HG02588 (cell line): Measurements from ENCODE around the gene PRIM2.
"Not testable (repeated sequence)": the region's sequence is repeated elsewhere in the genome, so short reads cannot be mapped to it uniquely, and the experiment has no call there.

ENCODE experiments used
- ATAC-seq: cut with Tn5 transposase; IDR thresholded peaks from one replicate; pipeline ENCODE4 v1.9.1; 2021; ENCODE audit warnings: mild to moderate bottlenecking, moderate library complexity; ENCODE audit not compliant: unreplicated experiment

PRIM2 gene, protein sequence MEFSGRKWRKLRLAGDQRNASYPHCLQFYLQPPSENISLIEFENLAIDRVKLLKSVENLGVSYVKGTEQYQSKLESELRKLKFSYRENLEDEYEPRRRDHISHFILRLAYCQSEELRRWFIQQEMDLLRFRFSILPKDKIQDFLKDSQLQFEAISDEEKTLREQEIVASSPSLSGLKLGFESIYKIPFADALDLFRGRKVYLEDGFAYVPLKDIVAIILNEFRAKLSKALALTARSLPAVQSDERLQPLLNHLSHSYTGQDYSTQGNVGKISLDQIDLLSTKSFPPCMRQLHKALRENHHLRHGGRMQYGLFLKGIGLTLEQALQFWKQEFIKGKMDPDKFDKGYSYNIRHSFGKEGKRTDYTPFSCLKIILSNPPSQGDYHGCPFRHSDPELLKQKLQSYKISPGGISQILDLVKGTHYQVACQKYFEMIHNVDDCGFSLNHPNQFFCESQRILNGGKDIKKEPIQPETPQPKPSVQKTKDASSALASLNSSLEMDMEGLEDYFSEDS

DNA sequence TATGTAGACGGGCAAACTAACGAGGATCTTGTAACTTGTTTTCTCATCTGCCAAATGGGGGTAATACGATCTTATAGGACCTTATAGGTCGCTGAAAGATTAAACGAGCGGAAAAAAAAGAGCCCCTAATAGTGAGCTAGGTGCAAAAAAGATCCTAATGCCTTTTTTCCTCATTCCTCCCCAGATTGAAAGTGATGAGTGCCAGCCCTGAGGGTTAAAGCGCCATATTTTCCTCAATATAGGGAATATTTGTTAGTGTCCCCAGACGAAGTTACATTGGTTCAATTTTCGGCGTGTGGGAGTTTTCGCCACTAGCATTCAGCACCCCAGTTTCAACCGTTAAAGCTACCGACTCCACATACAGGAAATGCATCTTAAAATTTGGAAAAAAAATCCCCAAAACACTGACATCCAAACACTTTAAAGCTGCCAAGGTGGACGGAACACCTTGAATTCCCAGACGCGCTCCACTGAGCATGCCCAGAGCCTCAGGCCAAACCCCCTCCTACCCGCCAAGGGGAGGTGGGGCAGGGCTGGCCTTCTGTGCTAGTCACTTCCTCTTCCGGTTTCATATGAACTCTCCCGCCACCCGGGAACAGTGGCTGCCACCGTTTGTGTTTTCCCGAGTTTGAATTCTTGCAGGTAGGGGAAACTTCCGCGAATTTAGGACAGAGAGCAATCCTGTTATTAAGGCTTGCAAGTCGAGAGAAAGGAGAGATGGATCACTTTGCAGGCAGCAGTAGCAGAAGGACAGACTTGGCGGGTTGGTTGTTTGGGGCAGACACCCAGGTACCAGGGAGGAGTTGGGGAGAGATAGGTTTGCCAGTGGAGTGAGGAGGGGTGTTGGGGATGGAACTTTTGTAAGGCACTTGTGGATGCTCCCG lies at the start of gene PRIM2:
Gene PRIM2 (plus strand): TSS at position 571 of the 884 bp plus-strand sequence. CDS start 816 bp downstream, outside the sequence.
- peak; percentile 88 for ATAC-seq

DNA sequence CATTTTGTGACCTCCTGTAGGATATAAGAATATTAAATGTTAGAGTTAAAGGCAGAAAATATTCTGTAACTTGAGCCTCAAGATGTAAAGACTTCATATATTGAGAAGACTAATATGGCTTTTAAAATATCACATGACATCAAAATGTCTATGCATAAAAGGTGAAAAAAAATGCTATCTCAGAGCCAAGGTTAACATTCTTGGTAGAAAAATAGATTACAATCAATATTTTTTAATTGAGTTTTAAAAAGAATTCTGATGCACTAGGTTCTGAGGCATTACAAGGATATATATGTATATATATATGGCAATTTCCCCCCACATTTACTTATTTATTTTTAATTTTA lies 49.2 kb upstream of the PRIM2 start:
- ATAC-seq = no peak

DNA sequence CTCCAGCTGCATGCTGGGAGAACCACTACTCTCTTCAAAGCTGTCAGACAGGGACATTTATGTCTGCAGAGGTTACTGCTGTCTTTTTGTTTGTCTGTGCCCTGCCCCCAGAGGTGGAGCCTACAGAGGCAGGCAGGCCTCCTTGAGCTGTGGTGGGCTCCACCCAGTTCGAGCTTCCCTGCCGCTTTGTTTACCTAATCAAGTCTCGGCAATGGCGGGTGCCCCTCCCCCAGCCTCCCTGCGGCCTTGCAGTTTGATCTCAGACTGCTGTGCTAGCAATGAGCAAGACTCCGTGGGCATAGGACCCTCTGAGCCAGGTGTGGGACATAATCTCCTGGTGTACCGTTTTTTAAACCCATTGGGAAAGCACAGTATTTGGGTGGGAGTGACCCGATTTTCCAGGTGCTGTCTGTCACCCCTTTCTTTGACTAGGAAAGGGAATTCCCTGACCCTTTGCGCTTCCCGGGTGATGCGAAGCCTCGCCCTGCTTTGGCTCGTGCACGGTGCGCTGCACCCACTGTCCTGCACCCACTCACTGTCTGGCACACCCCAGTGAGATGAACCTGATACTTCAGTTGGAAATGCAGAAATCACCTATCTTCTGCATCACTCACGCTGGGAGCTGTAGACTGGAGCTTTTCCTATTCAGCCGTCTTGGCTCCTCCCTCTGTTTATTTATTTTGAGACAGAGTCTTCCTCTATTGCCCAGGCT lies 43.2 kb upstream of the PRIM2 start:
- ATAC-seq = not testable (repeated sequence)

DNA sequence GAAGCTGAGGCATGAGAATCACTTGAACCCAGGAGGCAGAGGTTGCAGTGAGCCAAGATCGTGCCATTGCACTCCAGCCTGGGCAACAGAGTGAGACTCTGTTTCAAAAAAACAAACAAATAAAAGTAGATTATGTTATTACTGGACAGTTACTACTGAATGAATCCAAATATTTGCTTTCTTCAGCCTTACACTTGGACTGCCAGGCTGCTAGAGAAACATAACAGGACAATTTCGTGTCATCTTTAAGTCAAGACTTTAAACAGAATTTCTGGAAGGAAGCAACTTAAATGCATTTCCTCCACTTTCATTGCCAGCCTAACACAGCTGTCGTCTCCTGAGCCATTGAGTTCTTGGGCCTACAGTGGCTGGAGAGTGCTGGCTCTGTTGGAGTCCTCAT lies 42.0 kb upstream of the PRIM2 start:
- no peak for ATAC-seq

DNA sequence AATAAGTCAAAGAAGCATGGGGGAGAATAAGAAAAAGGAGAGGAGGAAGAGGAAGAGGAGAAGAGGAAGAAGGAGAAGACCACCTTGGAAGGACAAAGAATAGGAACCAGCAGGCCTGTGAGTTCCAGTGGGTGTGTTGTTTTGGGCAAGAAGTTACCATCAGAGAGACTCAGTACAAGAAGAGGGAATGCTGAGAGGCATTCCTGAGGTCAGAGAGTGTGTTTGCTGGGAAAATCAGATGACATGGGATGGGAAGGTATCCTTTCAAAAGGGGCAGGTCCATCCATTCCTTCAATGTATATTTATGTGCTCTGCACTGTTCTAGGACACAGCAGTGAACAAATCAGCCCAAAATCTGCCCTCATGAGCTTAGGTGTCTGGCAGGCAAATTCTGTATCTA lies 40.5 kb upstream of the PRIM2 start:
- no peak for ATAC-seq

DNA sequence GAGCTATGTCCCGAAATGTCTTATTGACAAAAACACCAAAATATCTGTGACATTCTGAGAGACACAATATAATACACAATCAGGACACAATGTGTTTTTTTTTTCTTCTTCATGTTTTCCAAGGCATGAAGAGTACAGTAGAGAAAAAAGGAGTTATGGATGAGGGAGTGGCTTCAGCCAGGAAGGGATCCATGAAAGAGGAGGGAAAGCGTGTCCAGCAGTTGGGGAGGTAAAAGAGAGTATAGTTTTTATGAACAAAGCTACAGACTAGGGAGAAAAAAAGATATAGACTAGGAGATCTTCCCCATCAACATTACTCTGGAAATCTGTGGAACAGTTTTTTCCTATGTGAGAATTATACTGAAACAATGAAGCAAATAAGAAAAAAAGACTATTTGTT lies 38.9 kb upstream of the PRIM2 start:
- ATAC-seq = no peak

DNA sequence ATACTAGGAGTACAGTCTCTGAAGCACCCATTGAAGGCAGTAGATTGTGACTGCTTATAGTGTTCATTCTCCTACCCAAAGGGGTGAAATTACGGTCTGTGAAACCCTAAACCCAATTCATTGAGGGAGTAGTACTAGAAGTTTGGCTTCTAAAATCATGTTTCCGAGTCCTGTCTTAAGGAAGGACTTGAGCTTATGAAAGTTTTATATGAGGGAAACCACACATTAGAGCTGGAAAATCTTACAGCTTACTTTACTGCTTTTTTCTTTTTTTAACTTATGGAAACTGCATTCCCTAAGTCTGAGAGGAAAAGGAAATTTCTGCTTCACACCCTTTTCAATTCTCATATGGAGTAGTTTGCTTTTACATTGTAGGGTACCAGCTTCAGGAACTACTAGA lies 38.4 kb upstream of the PRIM2 start:
- ATAC-seq = no peak

DNA sequence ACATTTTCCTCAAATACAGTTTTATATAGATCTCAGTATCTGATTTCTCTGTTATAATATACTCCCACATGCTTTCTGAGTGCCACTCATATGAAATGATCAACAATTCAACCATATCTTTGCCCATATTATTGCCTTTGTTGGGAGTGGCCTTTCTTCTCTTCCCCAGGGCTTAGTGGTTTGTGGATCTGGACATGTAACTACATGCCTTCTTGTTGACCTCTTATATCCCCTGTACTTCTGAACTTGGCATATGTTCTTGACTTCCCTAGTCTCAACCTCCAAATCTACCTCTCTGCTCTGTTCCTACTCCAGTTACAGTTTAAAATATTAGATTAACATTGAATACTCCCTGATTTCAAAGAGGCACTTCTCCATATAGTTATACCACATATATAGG lies 34.3 kb upstream of the PRIM2 start:
- no peak for ATAC-seq

DNA sequence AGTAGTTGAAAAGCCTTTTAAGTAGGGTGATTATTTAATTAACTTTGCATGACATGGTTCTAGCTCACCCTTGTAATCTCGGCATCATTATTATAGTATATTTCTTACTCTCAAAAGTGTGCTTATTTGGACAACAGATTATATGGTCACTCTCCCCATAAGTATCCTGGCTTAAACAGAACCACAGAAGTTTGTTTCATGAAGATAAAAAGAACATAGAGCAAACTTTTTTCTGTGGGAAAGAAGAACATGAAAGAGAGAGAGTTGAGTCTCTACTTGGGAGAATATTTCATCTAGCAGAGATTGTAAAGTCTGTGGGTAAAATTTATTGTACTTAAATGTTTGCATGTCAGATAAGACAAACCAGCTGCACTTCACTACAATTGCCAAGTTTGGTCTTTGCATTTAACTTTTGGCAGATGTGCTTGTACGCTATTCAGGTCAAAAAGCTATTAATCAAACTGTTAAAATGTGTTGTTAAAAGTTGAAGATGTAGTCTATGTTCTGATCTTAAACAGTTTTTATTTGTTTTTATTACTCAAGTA lies 33.4 kb upstream of the PRIM2 start:
- no peak for ATAC-seq

DNA sequence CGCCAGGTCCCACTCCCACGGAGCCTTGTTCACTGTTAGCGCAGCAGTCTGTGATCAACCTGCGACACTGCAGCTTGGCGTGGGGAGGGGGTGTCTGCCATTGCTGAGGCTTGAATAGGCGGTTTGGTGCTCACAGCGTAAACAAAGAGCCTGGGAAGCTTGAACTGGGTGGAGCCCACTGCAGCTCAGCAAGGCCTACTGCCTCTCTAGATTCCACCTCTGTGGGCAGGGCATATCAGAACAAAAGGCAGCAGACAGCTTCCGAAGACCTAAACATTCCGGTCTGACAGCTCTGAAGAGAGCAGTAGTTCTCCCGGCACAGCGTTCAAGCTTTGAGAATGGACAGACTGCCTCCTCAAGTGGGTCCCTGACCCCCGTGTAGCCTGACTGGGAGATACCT lies 29.3 kb upstream of the PRIM2 start:
- ATAC-seq = not testable (repeated sequence)

DNA sequence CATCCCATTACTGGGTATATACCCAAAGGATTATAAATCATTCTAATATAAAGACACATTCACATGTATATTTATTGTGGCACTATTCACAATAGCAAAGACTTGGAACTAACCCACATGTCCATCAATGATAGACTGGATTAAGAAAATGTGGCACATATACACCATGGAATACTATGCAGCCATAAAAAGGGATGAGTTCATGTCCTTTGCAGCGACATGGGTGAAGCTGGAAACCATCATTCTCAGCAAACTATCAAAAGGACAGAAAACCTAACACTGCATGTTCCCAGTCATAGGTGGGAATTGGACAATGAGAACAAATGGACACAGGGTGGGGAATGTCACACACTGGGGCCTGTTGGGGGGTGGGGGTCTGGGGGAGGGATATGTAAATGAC lies 24.0 kb upstream of the PRIM2 start:
- not testable (repeated sequence) for ATAC-seq

DNA sequence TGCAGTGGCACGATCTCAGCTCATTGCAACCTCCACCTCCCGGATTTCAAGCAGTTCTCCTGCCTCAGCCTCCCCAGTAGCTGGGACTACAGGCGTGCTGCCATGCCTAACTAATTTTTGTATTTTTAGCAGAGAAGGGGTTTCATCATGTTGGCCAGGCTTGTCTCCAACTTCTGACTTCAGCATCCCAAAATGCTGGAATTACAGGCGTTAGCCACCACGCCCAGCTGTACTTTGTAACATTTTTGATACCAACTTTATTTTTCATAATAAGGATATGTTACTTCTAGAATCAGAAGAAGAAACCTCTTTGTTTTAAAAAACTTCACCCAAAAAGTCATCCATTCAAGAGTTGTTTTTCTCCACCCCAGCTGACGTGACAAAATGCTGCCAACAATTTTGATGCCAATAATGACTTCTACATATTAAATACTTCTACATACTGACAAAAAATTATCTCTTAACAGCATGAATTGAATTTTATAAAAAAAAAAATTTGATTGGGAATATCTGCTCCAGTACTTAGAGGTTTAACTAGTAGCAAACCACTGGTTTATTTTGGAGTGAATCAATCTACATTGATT lies 22.5 kb upstream of the PRIM2 start:
- no peak for ATAC-seq

DNA sequence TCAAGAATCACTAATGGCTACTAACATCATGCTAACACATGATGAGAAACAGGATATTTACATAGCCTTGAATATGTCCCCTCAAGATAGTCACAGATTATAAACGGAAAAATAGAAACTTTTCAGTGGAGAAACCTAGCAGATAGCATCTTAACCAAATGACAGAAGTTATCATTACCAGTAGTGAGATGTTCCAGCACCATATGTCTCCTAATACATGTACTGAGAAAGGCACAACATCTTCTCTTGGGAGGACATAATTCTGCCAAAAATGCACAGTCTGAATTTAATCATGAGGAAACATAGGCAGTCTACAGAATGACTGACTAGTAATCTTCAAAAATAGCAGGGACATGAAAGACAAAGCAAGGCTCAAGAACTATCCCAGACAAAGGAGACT lies 19.9 kb upstream of the PRIM2 start:
- ATAC-seq = no peak

DNA sequence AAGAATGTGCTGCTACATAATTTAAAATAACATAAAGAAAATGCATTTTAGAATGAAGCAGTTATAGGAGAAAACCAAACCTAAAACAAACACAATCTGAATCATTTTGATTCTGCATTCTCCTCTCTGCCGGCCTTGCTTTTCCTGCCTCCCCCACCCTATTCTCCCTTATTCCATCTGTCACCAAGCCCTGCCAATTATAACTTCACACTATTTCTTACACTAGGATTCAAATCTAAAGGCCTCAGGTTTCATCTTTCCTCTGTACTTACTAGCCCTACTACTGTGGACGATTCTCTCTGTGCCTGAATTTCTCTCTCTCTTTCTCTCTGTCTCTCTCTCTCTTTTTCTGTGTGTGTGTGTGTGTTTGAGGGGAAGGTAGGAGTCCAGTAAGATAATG lies 18.7 kb upstream of the PRIM2 start:
- ATAC-seq = no peak

DNA sequence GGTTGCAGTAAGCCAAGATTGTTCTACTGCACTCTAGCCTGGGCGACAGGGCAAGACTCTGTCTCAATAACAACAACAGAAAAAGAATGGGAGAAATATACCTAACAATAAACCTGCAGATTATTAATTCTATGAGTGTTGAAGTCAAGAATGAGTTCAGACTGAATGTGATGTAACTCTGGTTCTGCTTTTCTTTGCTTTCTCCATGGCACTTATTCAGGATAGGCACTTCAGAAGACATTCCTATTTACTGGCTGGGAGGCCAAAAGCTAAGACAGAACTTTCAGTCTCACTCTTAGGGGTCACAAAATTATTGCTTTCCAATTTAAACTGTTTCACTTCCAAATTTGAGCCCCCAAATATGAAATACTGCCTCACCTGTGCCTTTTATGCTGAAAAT lies 15.7 kb upstream of the PRIM2 start:
- no peak for ATAC-seq

DNA sequence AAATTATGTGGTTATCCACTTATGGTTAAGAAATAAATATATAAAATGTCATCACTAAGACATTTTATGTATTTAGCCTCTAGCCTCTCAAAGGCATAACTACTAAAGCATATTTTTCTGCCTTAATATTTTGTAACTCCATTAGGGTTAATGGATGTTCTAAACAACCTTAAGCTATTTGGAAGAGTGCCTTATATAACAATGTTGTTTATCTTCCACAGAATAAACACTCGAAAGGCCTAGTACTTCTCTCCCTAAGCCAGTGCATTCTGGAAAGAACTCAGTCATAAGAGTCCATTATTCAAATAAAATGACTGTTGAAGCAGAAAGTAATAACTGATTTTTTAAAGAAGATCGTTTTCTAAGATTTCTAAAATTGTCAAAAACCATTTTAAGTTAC lies 15.0 kb upstream of the PRIM2 start:
- ATAC-seq = no peak

DNA sequence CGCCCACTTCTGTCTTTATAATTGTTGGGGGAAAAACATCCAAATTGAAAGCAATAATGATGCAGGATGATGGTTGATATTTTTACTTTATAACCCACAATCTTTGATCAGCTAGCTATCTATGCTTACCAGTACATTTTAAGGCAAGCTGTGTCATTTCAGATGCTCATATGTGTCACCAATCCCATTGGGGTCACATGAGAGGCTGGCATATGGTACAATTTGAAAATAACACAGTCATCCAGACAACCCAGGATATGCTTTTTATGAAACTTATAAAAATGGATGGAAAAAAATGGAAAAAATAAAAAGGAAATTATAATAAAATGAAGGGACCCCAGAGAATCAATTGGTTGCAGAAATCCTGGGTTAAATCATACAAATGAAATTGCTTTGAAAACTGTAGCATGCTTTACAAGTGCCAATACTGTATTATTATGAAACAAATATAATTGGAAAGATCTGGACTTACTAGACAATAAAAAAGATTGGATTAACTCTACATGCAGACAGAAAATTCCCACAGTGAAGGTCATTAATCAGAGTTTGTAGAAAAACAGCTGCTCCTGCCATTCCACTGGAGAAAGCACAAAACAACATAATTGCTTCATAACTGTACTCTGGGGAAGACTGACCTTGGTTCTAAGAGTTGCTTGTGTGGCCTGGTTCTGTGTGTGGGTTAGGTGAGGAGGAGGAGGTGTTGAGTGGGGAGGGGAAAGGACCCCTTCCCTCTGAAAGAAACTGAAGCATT lies 13.3 kb upstream of the PRIM2 start:
- no peak for ATAC-seq

DNA sequence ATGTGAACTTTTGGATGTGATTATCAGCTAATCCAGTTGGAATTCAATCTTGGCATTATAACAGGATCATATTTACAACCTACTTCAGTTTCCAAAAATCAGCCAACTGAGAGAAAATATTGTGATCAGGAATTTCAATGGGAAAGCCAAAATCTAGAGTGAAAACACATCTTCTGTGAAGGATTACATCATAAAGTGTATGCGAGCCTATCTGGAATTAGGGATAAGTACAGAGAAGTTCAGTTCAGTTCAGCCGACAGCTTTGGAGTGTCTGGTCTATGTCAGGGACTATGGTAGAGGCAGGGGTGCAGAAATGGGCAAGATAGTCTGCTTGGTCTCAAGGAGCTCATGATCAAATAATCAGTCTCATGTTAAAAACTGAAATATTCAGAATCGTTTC lies 12.3 kb upstream of the PRIM2 start:
- ATAC-seq = no peak

DNA sequence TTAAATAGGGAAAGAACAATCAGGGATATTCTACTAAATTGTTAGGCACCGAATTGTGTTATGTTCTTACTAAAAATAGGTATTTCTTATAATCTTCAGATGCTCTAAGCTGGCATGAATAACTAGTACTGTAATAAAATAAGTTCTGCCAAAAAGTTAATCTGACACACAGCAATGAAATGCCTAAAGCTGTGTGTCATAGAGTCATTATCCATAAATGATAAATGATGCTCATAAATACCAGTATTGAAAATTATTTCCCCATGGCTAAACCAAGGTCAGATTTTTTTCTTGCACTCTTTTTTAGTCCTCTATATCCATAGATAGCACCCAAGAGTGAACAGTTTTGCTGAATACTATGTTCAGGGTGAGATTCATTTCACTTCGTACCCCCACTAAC lies 11.7 kb upstream of the PRIM2 start:
- no peak for ATAC-seq

DNA sequence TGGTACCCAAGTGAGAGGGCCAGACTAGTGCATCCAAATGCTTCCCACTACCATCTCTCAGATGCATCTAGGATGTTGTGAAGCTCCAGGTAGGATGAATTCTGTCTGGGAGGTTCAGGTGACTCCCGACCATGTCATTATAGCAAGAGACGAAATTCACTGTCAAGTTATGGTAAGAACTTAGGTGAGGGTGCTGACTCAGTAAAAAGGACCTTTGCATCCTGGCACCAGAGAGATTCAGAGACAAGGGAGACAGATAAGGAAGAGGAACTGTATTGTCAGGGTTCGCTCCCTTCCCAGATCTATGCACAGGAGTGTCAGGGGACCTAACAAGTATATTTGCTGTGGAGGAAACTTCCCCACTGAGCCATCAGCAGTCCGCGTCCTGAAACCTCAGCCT lies 11.2 kb upstream of the PRIM2 start:
- ATAC-seq = no peak
